ENCODE results near the gene PROCA1. TPM values are rescaled to one million over a fixed set of nuclear protein-coding genes. Genes with fewer than 3 reads are reported as not detected.

PROCA1 gene
- total and polyA plus RNA-seq, 9 of the 15 experiments (the other 6 are each of a cell fraction or from before 2014, with no cell fraction given): 0.78 to 16.2 (median 5.6) TPM

- TF ChIP-seq RBM14 (IDR thresholded peaks at IDR 0.05; ENCODE audit: borderline replicate concordance, insufficient read depth, low read depth, low read length) (no peak), KLF16 (IDR thresholded peaks at IDR 0.05) (no peak), TRIM28 (IDR thresholded peaks at IDR 0.05) (peak; percentile 98), JUN (IDR thresholded peaks at IDR 0.05; ENCODE audit: borderline replicate concordance, low read depth, low read length) (peak; percentile 90), JUN (CRISPR knock-in tag; IDR thresholded peaks at IDR 0.05; ENCODE audit: borderline replicate concordance) (no peak), PPARD (CRISPR knock-in tag; IDR thresholded peaks at IDR 0.05) (no peak), HDAC8 (tag; IDR thresholded peaks at IDR 0.05) (no peak), THRB (CRISPR knock-in tag; conservative IDR thresholded peaks at IDR 0.05) (0 out of 2 replicates have a peak, but pooled peaks have one; percentile 51), MBD2 (IDR thresholded peaks at IDR 0.05; ENCODE audit: borderline replicate concordance, low read depth) (peak; percentile 27; the same call in 1 of the 2 replicates), TGIF2 (CRISPR knock-in tag; IDR thresholded peaks at IDR 0.05) (no peak), PTRF (tag; IDR thresholded peaks at IDR 0.05) (no peak), JUND (IDR thresholded peaks at IDR 0.05; ENCODE audit: borderline replicate concordance, low read depth, low read length) (peak; percentile 97), JUND (tag; IDR thresholded peaks at IDR 0.05; ENCODE audit: borderline replicate concordance, low read depth, low read length) (peak; percentile 95; the same call in 2 of the 3 replicates), RBM25 (IDR thresholded peaks at IDR 0.05; ENCODE audit: low read depth, low read length, severe bottlenecking) (no peak), ZNF408 (CRISPR knock-in tag; IDR thresholded peaks at IDR 0.05; ENCODE audit: low read depth) (no peak), MAFG (tag; conservative IDR thresholded peaks at IDR 0.05) (peak; percentile 90), SRSF1 (IDR thresholded peaks at IDR 0.05; ENCODE audit: low read depth, low read length) (no peak), ZFP30 (CRISPR knock-in tag; IDR thresholded peaks at IDR 0.05; ENCODE audit: borderline replicate concordance) (no peak), STAT5B (CRISPR knock-in tag; IDR thresholded peaks at IDR 0.05) (no peak), ELF2 (CRISPR knock-in tag; IDR thresholded peaks at IDR 0.05) (no peak), ZNF253 (CRISPR knock-in tag; conservative IDR thresholded peaks at IDR 0.05) (no peak), ZNF174 (CRISPR knock-in tag; IDR thresholded peaks at IDR 0.05) (no peak), ZZZ3 (IDR thresholded peaks at IDR 0.05) (no peak), TFAP4 (CRISPR knock-in tag; IDR thresholded peaks at IDR 0.05; ENCODE audit: borderline replicate concordance) (peak; percentile 58; the same call in 1 of the 2 replicates)
- TF ChIP-seq, protein P1, sequence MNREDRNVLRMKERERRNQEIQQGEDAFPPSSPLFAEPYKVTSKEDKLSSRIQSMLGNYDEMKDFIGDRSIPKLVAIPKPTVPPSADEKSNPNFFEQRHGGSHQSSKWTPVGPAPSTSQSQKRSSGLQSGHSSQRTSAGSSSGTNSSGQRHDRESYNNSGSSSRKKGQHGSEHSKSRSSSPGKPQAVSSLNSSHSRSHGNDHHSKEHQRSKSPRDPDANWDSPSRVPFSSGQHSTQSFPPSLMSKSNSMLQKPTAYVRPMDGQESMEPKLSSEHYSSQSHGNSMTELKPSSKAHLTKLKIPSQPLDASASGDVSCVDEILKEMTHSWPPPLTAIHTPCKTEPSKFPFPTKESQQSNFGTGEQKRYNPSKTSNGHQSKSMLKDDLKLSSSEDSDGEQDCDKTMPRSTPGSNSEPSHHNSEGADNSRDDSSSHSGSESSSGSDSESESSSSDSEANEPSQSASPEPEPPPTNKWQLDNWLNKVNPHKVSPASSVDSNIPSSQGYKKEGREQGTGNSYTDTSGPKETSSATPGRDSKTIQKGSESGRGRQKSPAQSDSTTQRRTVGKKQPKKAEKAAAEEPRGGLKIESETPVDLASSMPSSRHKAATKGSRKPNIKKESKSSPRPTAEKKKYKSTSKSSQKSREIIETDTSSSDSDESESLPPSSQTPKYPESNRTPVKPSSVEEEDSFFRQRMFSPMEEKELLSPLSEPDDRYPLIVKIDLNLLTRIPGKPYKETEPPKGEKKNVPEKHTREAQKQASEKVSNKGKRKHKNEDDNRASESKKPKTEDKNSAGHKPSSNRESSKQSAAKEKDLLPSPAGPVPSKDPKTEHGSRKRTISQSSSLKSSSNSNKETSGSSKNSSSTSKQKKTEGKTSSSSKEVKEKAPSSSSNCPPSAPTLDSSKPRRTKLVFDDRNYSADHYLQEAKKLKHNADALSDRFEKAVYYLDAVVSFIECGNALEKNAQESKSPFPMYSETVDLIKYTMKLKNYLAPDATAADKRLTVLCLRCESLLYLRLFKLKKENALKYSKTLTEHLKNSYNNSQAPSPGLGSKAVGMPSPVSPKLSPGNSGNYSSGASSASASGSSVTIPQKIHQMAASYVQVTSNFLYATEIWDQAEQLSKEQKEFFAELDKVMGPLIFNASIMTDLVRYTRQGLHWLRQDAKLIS (CRISPR knock-in tag; IDR thresholded peaks at IDR 0.05): no peak
Measured at GRCh38 chr17:28735242-28735722, 23.6 kb upstream of the PROCA1 start (continued).
